ENCODE data around the gene ARMCX1. TPM values are rescaled to one million over a fixed set of nuclear protein-coding genes. Genes with fewer than 3 reads are reported as not detected.

The ARMCX1 gene
- total RNA-seq, 1 donor from 2014 or later, result 0.14 TPM

Other genes starting within 250 kb of the ARMCX1 start
- gene TIMM8A, start 201.8 kb upstream of the ARMCX1 start, total RNA-seq, result 28.3 and 32.8 TPM in 2 replicates
- not detected in 2 replicates for gene BTK, start 164.4 kb upstream of the ARMCX1 start, total RNA-seq
- gene RPL36A, start 159.5 kb upstream of the ARMCX1 start, total RNA-seq, result 252 and 278 TPM in 2 replicates
- 66.6 and 70.7 TPM in 2 replicates for gene GLA, start 142.6 kb upstream of the ARMCX1 start, total RNA-seq
- gene HNRNPH2, start 142.3 kb upstream of the ARMCX1 start, total RNA-seq, result 19.9 and 21.5 TPM in 2 replicates
- gene ARMCX4, start 65.1 kb upstream of the ARMCX1 start, total RNA-seq, result 3.1 and 4.2 TPM in 2 replicates
- 75.5 and 77.1 TPM in 2 replicates for gene ARMCX6, start 67.5 kb downstream of the ARMCX1 start, total RNA-seq
- 69.6 and 72.5 TPM in 2 replicates for gene ARMCX3, start 72.6 kb downstream of the ARMCX1 start, total RNA-seq
- gene ARMCX2, start 109.3 kb downstream of the ARMCX1 start, total RNA-seq, result 5.2 and 5.6 TPM in 2 replicates

Measured in activated CD4-positive, alpha-beta T cell treated with anti-CD3 and anti-CD28 coated beads, Interleukin-2, amount 10 ng/mL, durations not matched to agents 24 days and 14 days (primary cell).